Measurements from ENCODE around the gene KDM7A. TPM values are rescaled to one million over a fixed set of nuclear protein-coding genes. Genes with fewer than 3 reads are reported as not detected.

The KDM7A gene
- total and polyA plus RNA-seq, 4 donors: 4.1 to 24.9 (median 14.5) TPM

DNA sequence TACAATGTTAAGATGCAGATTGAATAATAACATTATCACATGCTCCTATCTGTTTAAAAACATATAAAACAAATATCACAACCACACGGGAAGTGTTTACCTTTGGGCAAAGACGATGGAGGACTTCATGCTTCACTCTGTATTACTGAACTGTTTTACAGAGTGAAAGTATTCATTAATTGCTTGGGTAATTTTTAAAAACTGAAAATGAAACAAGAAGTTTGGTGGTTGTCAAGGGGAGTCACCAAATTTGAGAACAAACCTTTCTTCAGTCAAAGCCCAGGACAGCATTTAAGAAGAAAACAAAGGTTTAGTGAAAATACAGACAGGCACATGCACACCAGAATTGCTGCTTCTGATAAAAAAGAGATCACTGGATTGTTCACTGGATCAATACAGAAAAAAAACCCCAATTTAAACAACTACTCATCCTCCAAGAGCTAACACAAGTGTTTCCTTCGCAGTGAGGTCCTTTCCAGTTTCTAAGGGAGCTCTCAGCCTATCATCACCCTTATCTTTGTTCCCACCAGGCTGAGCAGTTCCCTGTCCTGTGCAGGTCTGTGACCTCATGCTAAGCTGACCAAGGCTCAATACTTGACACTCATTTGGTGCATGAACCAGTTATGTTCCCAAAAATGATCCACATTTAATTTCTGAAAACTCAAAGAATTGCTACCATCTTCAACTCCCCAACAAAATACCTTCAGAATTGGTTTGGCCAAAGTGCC is 122.8 kb downstream of the KDM7A start:
- DNase-seq: no peak
- H3K27ac ChIP-seq (ENCODE audit: low read depth in 1 of 2, low read length in 2 of 2): no peak overlapping the region
- no peaks in the 10 kb centered on the region for H3K9me3 ChIP-seq (ENCODE audit: control insufficient read depth, low read length)
- H3K36me3 ChIP-seq (ENCODE audit: control insufficient read depth in 1 of 2, insufficient read depth in 2 of 2, low read length in 1 of 2): no peaks in the 10 kb centered on the region
- H3K4me1 ChIP-seq (ENCODE audit: control insufficient read depth in 1 of 2, insufficient read depth in 2 of 2, low read length in 2 of 2): no peaks in the 10 kb centered on the region
- 71 to 73% methylated on average over 3 of the region's 3 CpGs for WGBS, 2 donors
- no peak for ATAC-seq (ENCODE audit: low FRiP score)
- H3K4me3 ChIP-seq (ENCODE audit: low read length in 2 of 2): no peak overlapping the region
- intact Hi-C loops (cut with DNase I): no loop called here
- H3K27me3 ChIP-seq (ENCODE audit: control insufficient read depth in 1 of 2, insufficient read depth in 2 of 2, low read length in 1 of 2): no peaks in the 10 kb centered on the region

GRCh38 chr7:140051820-140052219 is 125.0 kb downstream of the KDM7A start:
- H3K36me3 ChIP-seq (ENCODE audit: control insufficient read depth in 1 of 2, insufficient read depth in 2 of 2, low read length in 1 of 2): no peaks in the 10 kb centered on the region
- intact Hi-C loops (cut with DNase I): no loop called here
- H3K27me3 ChIP-seq (ENCODE audit: control insufficient read depth in 1 of 2, insufficient read depth in 2 of 2, low read length in 1 of 2): no peaks in the 10 kb centered on the region
- H3K9me3 ChIP-seq (ENCODE audit: control insufficient read depth, low read length): no peaks in the 10 kb centered on the region
- no peak overlapping the region for H3K27ac ChIP-seq (ENCODE audit: low read depth in 1 of 2, low read length in 2 of 2)
- ATAC-seq (ENCODE audit: low FRiP score) (no peak), DNase-seq (no peak)
- no peak overlapping the region for H3K4me3 ChIP-seq (ENCODE audit: low read length in 2 of 2)
- no peaks in the 10 kb centered on the region for H3K4me1 ChIP-seq (ENCODE audit: control insufficient read depth in 1 of 2, insufficient read depth in 2 of 2, low read length in 2 of 2)

DNA sequence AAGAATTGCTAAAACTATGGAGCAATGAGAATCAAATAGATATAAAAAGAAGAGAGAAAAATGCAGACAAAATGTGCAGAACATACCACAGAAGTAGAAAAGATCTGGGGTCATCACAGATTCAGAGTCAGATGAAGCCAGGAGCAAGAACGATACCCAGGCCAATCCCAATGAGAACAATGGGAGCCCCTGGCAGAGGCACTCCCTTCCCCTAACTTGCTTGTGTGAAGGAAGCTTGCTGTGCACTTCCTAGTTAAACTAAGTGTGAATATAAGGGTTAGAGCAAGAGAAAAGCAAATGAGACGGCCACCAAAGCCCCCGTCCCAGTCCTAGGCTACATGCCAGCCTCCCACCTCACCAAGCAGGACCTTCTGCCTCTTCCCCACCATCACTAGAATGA is 126.7 kb downstream of the KDM7A start:
- no peaks in the 10 kb centered on the region for H3K9me3 ChIP-seq (ENCODE audit: control insufficient read depth, low read length)
- no peak overlapping the region for H3K4me3 ChIP-seq (ENCODE audit: low read length in 2 of 2)
- H3K27me3 ChIP-seq (ENCODE audit: control insufficient read depth in 1 of 2, insufficient read depth in 2 of 2, low read length in 1 of 2): no peaks in the 10 kb centered on the region
- DNase-seq (no peak), ATAC-seq (ENCODE audit: low FRiP score) (no peak)
- 63 to 74% methylated on average over 3 of the region's 3 CpGs for WGBS, 2 donors
- H3K36me3 ChIP-seq (ENCODE audit: control insufficient read depth in 1 of 2, insufficient read depth in 2 of 2, low read length in 1 of 2): no peaks in the 10 kb centered on the region
- H3K27ac ChIP-seq (ENCODE audit: low read depth in 1 of 2, low read length in 2 of 2): no peak overlapping the region
- intact Hi-C loops (cut with DNase I): no loop called here
- no peaks in the 10 kb centered on the region for H3K4me1 ChIP-seq (ENCODE audit: control insufficient read depth in 1 of 2, insufficient read depth in 2 of 2, low read length in 2 of 2)

- Histone ChIP-seq H3K4me3 (ENCODE audit: low read length in 2 of 2) (no peak overlapping the region), H3K36me3 (ENCODE audit: control insufficient read depth in 1 of 2, insufficient read depth in 2 of 2, low read length in 1 of 2) (no peaks in the 10 kb centered on the region), H3K27ac (ENCODE audit: low read depth in 1 of 2, low read length in 2 of 2) (no peak overlapping the region), H3K9me3 (ENCODE audit: control insufficient read depth, low read length) (no peaks in the 10 kb centered on the region), H3K27me3 (ENCODE audit: control insufficient read depth in 1 of 2, insufficient read depth in 2 of 2, low read length in 1 of 2) (no peaks in the 10 kb centered on the region), H3K4me1 (ENCODE audit: control insufficient read depth in 1 of 2, insufficient read depth in 2 of 2, low read length in 2 of 2) (no peaks in the 10 kb centered on the region)
- WGBS, 2 donors: 32 to 39% methylated on average over 5 of the region's 5 CpGs
- ATAC-seq (ENCODE audit: low FRiP score) (peak; percentile 15), DNase-seq (no peak)
- intact Hi-C loops (cut with DNase I): no loop called here
Observed at GRCh38 chr7:140049339-140050024, 127.3 kb downstream of the KDM7A start.

DNA sequence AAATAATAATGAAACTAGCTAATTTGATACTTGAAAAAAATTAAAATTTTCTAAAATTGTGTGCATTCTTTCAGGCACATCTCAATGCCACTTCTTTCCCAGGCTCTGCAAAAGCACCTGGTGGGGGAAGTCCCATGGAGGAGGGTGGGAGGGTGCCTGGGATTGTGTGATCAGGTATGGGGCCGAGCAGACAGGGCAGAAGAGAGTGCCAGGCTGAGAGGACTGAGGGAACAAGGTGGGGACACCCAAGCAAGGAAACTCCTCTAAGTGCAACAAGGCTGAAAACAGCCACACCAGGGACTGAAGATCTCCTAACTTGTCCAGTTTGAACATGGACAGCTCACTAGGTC is 127.8 kb downstream of the KDM7A start:
- no peaks in the 10 kb centered on the region for H3K27me3 ChIP-seq (ENCODE audit: control insufficient read depth in 1 of 2, insufficient read depth in 2 of 2, low read length in 1 of 2)
- intact Hi-C loops (cut with DNase I): no loop called here
- no peak for DNase-seq
- no peak overlapping the region for H3K4me3 ChIP-seq (ENCODE audit: low read length in 2 of 2)
- no peaks in the 10 kb centered on the region for H3K4me1 ChIP-seq (ENCODE audit: control insufficient read depth in 1 of 2, insufficient read depth in 2 of 2, low read length in 2 of 2)
- WGBS, 2 donors: 75 to 88% methylated on average over 1 of the region's 1 CpG
- no peak for ATAC-seq (ENCODE audit: low FRiP score)
- no peak overlapping the region for H3K27ac ChIP-seq (ENCODE audit: low read depth in 1 of 2, low read length in 2 of 2)
- no peaks in the 10 kb centered on the region for H3K36me3 ChIP-seq (ENCODE audit: control insufficient read depth in 1 of 2, insufficient read depth in 2 of 2, low read length in 1 of 2)
- no peaks in the 10 kb centered on the region for H3K9me3 ChIP-seq (ENCODE audit: control insufficient read depth, low read length)

GRCh38 chr7:140048138-140048537 is 128.6 kb downstream of the KDM7A start:
- 94 to 97% methylated on average over 4 of the region's 4 CpGs for WGBS, 2 donors
- intact Hi-C loops (cut with DNase I): no loop called here
- Histone ChIP-seq H3K4me1 (ENCODE audit: control insufficient read depth in 1 of 2, insufficient read depth in 2 of 2, low read length in 2 of 2) (no peaks in the 10 kb centered on the region), H3K27ac (ENCODE audit: low read depth in 1 of 2, low read length in 2 of 2) (no peak overlapping the region), H3K27me3 (ENCODE audit: control insufficient read depth in 1 of 2, insufficient read depth in 2 of 2, low read length in 1 of 2) (no peaks in the 10 kb centered on the region), H3K4me3 (ENCODE audit: low read length in 2 of 2) (no peak overlapping the region), H3K9me3 (ENCODE audit: control insufficient read depth, low read length) (no peaks in the 10 kb centered on the region), H3K36me3 (ENCODE audit: control insufficient read depth in 1 of 2, insufficient read depth in 2 of 2, low read length in 1 of 2) (no peaks in the 10 kb centered on the region)
- ATAC-seq (ENCODE audit: low FRiP score) (no peak), DNase-seq (no peak)

DNA sequence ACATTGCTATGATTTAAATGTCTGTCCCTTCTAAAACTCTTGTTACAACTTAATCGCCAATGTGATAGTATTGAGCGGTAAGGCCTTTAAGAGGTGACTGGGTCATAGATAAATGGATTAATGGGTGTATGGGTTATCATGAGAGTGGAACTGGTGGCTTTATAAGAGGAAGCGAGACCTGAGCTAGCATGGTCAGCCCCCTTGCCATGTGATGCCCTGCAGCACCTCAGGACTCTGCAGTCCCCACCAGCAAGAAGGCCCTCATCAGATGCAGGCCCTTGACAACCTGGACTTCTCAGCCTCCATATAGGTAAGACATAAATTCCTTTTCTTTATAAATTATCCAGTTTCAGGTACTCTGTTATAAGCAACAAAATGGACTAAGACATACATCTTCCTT is 129.6 kb downstream of the KDM7A start:
- Histone ChIP-seq H3K9me3 (ENCODE audit: control insufficient read depth, low read length) (no peaks in the 10 kb centered on the region), H3K4me3 (ENCODE audit: low read length in 2 of 2) (no peak overlapping the region), H3K27ac (ENCODE audit: low read depth in 1 of 2, low read length in 2 of 2) (no peak overlapping the region), H3K27me3 (ENCODE audit: control insufficient read depth in 1 of 2, insufficient read depth in 2 of 2, low read length in 1 of 2) (no peaks in the 10 kb centered on the region), H3K4me1 (ENCODE audit: control insufficient read depth in 1 of 2, insufficient read depth in 2 of 2, low read length in 2 of 2) (no peaks in the 10 kb centered on the region), H3K36me3 (ENCODE audit: control insufficient read depth in 1 of 2, insufficient read depth in 2 of 2, low read length in 1 of 2) (no peaks in the 10 kb centered on the region)
- 97 to 100% methylated on average over 3 of the region's 3 CpGs for WGBS, 2 donors
- intact Hi-C loops (cut with DNase I): no loop called here
- ATAC-seq (ENCODE audit: low FRiP score): no peak
- DNase-seq: no peak

DNA sequence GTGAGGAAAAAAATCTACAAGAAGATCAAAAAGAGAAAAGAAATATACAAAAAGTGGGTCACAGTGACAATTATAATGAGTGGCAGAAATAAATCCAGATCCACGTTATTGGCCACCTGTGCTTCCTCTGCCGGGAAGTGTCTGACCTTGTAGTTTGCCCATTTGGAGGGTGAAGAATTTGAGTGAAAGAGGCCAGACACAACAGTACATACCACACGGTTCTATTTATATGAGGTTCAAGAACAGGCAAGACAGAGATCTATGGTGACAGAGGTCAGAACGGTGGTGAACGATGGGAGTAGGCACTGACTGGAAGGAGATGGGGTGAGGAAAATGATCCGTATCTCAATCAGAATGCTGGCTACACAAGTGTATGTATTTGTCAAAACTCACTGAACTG is 131.1 kb downstream of the KDM7A start:
- Histone ChIP-seq H3K36me3 (ENCODE audit: control insufficient read depth in 1 of 2, insufficient read depth in 2 of 2, low read length in 1 of 2) (peaks cover 2 to 4% of the 10 kb centered on the region in 2 donors), H3K4me3 (ENCODE audit: low read length in 2 of 2) (no peak overlapping the region), H3K9me3 (ENCODE audit: control insufficient read depth, low read length) (no peaks in the 10 kb centered on the region), H3K27me3 (ENCODE audit: control insufficient read depth in 1 of 2, insufficient read depth in 2 of 2, low read length in 1 of 2) (no peaks in the 10 kb centered on the region), H3K27ac (ENCODE audit: low read depth in 1 of 2, low read length in 2 of 2) (no peak overlapping the region), H3K4me1 (ENCODE audit: control insufficient read depth in 1 of 2, insufficient read depth in 2 of 2, low read length in 2 of 2) (no peaks in the 10 kb centered on the region)
- no peak for ATAC-seq (ENCODE audit: low FRiP score)
- intact Hi-C loops (cut with DNase I): no loop called here
- 17 to 23% methylated on average over 6 of the region's 6 CpGs for WGBS, 2 donors
- DNase-seq: no peak

DNA sequence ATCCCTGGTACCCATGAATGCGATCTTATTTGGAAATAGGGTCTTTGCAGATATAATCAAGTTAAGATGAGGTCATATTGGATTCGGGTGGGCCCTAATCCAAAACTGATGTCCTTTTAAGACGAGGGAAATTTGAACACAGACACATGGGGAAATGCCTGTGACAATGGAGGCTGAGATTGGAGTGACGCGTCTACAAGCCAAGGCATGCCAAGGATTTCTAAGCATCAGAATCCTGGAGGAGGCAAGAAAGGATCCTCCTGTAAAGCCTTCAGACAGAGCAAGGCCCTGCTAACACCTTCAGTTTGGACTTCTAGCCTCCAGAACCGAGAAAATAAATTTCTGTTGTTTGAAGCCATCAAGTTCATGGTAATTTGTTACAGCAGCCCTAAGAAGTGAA is 132.5 kb downstream of the KDM7A start:
- Histone ChIP-seq H3K4me1 (ENCODE audit: control insufficient read depth in 1 of 2, insufficient read depth in 2 of 2, low read length in 2 of 2) (no peaks in the 10 kb centered on the region), H3K4me3 (ENCODE audit: low read length in 2 of 2) (no peak overlapping the region), H3K27me3 (ENCODE audit: control insufficient read depth in 1 of 2, insufficient read depth in 2 of 2, low read length in 1 of 2) (no peaks in the 10 kb centered on the region), H3K36me3 (ENCODE audit: control insufficient read depth in 1 of 2, insufficient read depth in 2 of 2, low read length in 1 of 2) (peaks cover 2 to 4% of the 10 kb centered on the region in 2 donors), H3K27ac (ENCODE audit: low read depth in 1 of 2, low read length in 2 of 2) (no peak overlapping the region), H3K9me3 (ENCODE audit: control insufficient read depth, low read length) (no peaks in the 10 kb centered on the region)
- intact Hi-C loops (cut with DNase I): no loop called here
- ATAC-seq (ENCODE audit: low FRiP score): no peak
- DNase-seq: no peak
- WGBS, 2 donors: 97 to 98% methylated on average over 6 of the region's 6 CpGs
